ENCODE data around the gene CUBN. TPM values are rescaled to one million over a fixed set of nuclear protein-coding genes. Genes with fewer than 3 reads are reported as not detected.

CUBN gene
- total and polyA plus RNA-seq, 8 donors = under 0.01 to 16.3 (median 1.2) TPM

DNA sequence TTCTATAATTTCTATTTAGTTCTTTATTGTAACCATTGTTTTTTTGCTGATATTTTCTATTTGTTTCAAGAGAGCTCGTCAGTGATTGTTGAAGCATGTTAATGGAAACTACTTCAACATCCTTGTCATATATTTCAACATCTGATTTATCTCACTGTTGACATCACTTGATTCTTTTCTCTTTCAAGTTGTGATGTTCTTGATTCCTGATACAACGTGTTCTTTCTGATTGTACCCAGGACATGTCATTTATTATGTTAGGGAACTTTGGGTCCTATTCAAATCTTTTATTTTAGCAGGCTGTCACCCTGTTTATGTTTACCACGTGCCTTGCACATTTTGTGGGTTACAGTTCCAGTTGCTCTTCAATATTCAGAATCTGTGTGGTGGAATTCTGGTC is 232.6 kb downstream of the CUBN start:
- TF ChIP-seq POLR2A (IDR thresholded peaks at IDR 0.05) = no peak
- TF ChIP-seq POLR2AphosphoS5 (IDR thresholded peaks at IDR 0.05) = no peak
- TF ChIP-seq EP300 (IDR thresholded peaks at IDR 0.05) = no peak
- TF ChIP-seq, protein P1, sequence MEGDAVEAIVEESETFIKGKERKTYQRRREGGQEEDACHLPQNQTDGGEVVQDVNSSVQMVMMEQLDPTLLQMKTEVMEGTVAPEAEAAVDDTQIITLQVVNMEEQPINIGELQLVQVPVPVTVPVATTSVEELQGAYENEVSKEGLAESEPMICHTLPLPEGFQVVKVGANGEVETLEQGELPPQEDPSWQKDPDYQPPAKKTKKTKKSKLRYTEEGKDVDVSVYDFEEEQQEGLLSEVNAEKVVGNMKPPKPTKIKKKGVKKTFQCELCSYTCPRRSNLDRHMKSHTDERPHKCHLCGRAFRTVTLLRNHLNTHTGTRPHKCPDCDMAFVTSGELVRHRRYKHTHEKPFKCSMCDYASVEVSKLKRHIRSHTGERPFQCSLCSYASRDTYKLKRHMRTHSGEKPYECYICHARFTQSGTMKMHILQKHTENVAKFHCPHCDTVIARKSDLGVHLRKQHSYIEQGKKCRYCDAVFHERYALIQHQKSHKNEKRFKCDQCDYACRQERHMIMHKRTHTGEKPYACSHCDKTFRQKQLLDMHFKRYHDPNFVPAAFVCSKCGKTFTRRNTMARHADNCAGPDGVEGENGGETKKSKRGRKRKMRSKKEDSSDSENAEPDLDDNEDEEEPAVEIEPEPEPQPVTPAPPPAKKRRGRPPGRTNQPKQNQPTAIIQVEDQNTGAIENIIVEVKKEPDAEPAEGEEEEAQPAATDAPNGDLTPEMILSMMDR (IDR thresholded peaks at IDR 0.05) = no peak
- no peak overlapping the region for H3K4me3 ChIP-seq
- H3K4me1 ChIP-seq = peaks cover 0 to 22% (median 7%) of the 10 kb centered on the region in 4 donors
- H3K27me3 ChIP-seq = no peaks in the 10 kb centered on the region
- no peak overlapping the region for H3K27ac ChIP-seq
- no peak for DNase-seq
- H3K36me3 ChIP-seq = no peaks in the 10 kb centered on the region
- WGBS, 5 donors = 71 to 92% (median 84%) methylated on average over 3 of the region's 3 CpGs
- H3K9me3 ChIP-seq = no peaks in the 10 kb centered on the region
- intact Hi-C loops (cut with DNase I; ENCODE audit: low total_unique reads) = no loop called here

DNA sequence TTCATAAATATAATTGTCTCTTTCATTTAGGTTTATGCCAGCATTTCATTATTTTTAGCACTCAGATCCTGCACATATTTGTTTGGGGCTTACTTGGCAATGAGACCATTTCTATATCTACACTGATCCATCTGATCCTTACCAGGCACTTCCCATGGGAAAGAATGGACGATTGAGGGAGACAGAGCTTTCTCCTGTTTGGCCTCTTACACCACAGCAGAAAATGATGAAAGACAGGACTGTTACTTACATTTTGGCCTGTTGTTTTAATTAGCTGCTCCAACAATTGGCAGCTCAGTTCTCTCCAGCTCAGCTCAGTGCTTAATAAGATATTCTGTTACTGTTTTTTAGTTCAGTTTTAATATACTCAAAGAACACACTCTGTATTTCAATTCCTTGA is 234.8 kb downstream of the CUBN start:
- Histone ChIP-seq H3K9me3 (no peaks in the 10 kb centered on the region), H3K4me3 (no peak overlapping the region), H3K36me3 (no peaks in the 10 kb centered on the region), H3K4me1 (peaks cover 0 to 29% (median 14%) of the 10 kb centered on the region in 4 donors), H3K27me3 (no peaks in the 10 kb centered on the region), H3K27ac (no peak overlapping the region)
- intact Hi-C loops (cut with DNase I; ENCODE audit: low total_unique reads) = no loop called here
- peak in 1 of 2 donors; percentile 50 for DNase-seq
- WGBS, 5 donors = 20 to 45% (median 41%) methylated on average over 1 of the region's 1 CpG
- TF ChIP-seq POLR2AphosphoS5 (IDR thresholded peaks at IDR 0.05) (no peak), EP300 (IDR thresholded peaks at IDR 0.05) (no peak), POLR2A (IDR thresholded peaks at IDR 0.05) (no peak)
- TF ChIP-seq, protein P1 (IDR thresholded peaks at IDR 0.05) = no peak

DNA sequence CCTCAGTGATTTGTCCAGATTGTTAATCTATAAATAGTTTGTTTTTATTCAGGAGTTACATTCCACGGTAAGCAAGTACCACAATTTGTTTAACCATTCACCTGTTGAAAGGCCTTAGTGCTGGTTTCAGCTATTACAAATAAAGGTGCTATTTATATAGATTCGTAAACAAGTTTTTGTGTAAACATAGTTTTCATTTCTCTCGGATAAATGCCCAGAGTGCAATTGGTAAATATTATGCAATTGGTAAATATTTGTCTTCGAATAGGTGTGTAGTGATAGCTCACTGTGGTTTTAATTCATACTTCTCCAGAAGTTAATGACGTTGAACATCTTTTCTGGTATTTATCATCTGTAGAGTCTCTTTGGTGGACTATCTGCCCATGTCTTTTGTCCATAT is 235.9 kb downstream of the CUBN start:
- 18 to 52% (median 29%) methylated on average over 5 of the region's 5 CpGs for WGBS, 5 donors
- Histone ChIP-seq H3K9me3 (no peaks in the 10 kb centered on the region), H3K27ac (no peak overlapping the region), H3K4me1 (peaks cover 0 to 29% (median 14%) of the 10 kb centered on the region in 4 donors), H3K4me3 (no peak overlapping the region), H3K36me3 (no peaks in the 10 kb centered on the region), H3K27me3 (no peaks in the 10 kb centered on the region)
- intact Hi-C loops (cut with DNase I; ENCODE audit: low total_unique reads) = no loop called here
- DNase-seq = no peak
- TF ChIP-seq EP300 (IDR thresholded peaks at IDR 0.05) (no peak), POLR2AphosphoS5 (IDR thresholded peaks at IDR 0.05) (no peak), POLR2A (IDR thresholded peaks at IDR 0.05) (no peak)

DNA sequence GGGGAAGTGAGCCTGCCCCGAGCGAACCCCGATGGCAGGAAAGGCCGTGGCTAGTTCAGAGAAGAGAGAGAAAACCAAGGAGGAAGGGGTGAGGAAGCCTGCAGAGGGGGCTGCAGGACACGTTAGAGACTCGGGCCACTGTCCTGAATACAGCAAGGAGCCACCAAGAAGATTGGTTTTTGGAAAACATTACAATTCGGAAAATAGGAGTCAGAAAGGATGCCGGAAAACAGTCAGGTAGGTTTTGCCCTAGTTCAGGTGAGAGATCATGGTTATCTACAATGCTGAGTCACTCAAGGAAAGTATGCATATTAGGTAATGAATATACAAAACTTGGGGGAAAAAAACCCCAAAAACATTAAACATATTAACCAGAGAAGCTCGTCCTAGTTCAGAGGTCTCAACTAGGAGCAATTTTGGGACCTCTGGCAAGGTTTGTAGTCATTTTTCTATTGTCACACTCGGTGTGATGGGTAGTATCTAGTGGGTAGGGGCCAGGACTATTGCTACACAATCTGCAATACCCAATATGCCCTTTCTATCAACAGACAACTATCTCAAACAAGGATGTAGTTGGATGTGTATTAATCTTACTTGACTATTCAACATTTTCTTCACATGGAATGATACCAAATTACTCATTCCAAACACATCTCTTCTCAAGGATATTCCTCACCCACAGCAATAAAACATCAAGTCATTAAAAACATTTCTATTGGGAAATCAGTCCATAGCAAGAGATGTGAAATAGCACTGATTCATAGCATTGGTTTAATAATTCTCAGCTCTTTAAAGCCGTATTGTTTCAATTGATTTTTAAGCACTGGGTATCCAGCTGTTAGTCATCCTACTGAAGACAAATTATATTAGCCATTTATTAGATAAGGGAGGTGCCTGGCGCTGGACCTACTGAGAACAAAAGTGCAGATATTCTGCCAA is 238.0 kb downstream of the CUBN start:
- intact Hi-C loops (cut with DNase I; ENCODE audit: low total_unique reads) = no loop called here
- H3K27me3 ChIP-seq = no peaks in the 10 kb centered on the region
- H3K4me1 ChIP-seq = peaks cover 0 to 29% (median 14%) of the 10 kb centered on the region in 4 donors
- TF ChIP-seq POLR2AphosphoS5 (IDR thresholded peaks at IDR 0.05) (peak in 1 of 3 donors; percentile 56), EP300 (IDR thresholded peaks at IDR 0.05) (no peak)
- TF ChIP-seq, protein P1 (IDR thresholded peaks at IDR 0.05) = peak in 3 of 7 experiments; percentile 21 to 32 (median 28)
- H3K4me3 ChIP-seq = no peak overlapping the region
- peak overlapping the region in 2 of 5 donors; percentile 44 to 54 for H3K27ac ChIP-seq
- WGBS, 5 donors = 34 to 49% (median 39%) methylated on average over 12 of the region's 12 CpGs
- no peaks in the 10 kb centered on the region for H3K9me3 ChIP-seq
- peak; percentile 29 to 71 for DNase-seq
- H3K36me3 ChIP-seq = no peaks in the 10 kb centered on the region
